ENCODE measurements around the gene PDE2A. TPM values are rescaled to one million over a fixed set of nuclear protein-coding genes. Genes with fewer than 3 reads are reported as not detected.

Gene PDE2A
- total and polyA plus RNA-seq, 3 donors from 2014 or later: 14.1 to 20.6 (median 15.2) TPM

- Histone ChIP-seq H3K4me1 (peaks cover 6% of the 10 kb centered on the region), H3K27me3 (no peaks in the 10 kb centered on the region), H3K9me3 (no peaks in the 10 kb centered on the region), H3K36me3 (ENCODE audit: low read depth, missing control alignments) (no peaks in the 10 kb centered on the region), H3K4me3 (no peak overlapping the region), H3K27ac (no peak overlapping the region)
- TF ChIP-seq CTCF (IDR thresholded peaks at IDR 0.05) (no peak), POLR2A (IDR thresholded peaks at IDR 0.05) (no peak)
- no peak for DNase-seq
- WGBS, 2 donors: 86 to 87% methylated on average over 2 of the region's 2 CpGs
- intact Hi-C loops (cut with DNase I; ENCODE audit: low total_unique reads): no loop called here
Measured at GRCh38 chr11:72637198-72637597, 37.0 kb downstream of the PDE2A start.

- H3K4me1 ChIP-seq: no peaks in the 10 kb centered on the region
- no peaks in the 10 kb centered on the region for H3K27me3 ChIP-seq
- DNase-seq: no peak
- 79 to 81% methylated on average over 3 of the region's 3 CpGs for WGBS, 2 donors
- H3K9me3 ChIP-seq: no peaks in the 10 kb centered on the region
- no peak overlapping the region for H3K27ac ChIP-seq
- no peaks in the 10 kb centered on the region for H3K36me3 ChIP-seq (ENCODE audit: low read depth, missing control alignments)
- H3K4me3 ChIP-seq: no peak overlapping the region
- intact Hi-C loops (cut with DNase I; ENCODE audit: low total_unique reads): no loop called here
- TF ChIP-seq CTCF (IDR thresholded peaks at IDR 0.05) (no peak), POLR2A (IDR thresholded peaks at IDR 0.05) (no peak)
Measured at GRCh38 chr11:72636376-72636775, 37.8 kb downstream of the PDE2A start.

- WGBS, 2 donors: 81 to 97% methylated on average over 3 to 6 of the region's 6 CpGs
- intact Hi-C loops (cut with DNase I; ENCODE audit: low total_unique reads): no loop called here
- Histone ChIP-seq H3K4me3 (no peak overlapping the region), H3K36me3 (ENCODE audit: low read depth, missing control alignments) (no peaks in the 10 kb centered on the region), H3K9me3 (no peaks in the 10 kb centered on the region), H3K4me1 (no peaks in the 10 kb centered on the region), H3K27ac (no peak overlapping the region), H3K27me3 (no peaks in the 10 kb centered on the region)
- TF ChIP-seq POLR2A (IDR thresholded peaks at IDR 0.05) (no peak), CTCF (IDR thresholded peaks at IDR 0.05) (no peak)
- no peak for DNase-seq
Measured at GRCh38 chr11:72635933-72636332, 38.3 kb downstream of the PDE2A start.

GRCh38 chr11:72635309-72635915 lies 38.8 kb downstream of the PDE2A start:
- intact Hi-C loops (cut with DNase I; ENCODE audit: low total_unique reads): no loop called here
- WGBS, 2 donors: 85 to 89% methylated on average over 9 of the region's 9 CpGs
- Histone ChIP-seq H3K4me1 (no peaks in the 10 kb centered on the region), H3K9me3 (no peaks in the 10 kb centered on the region), H3K36me3 (ENCODE audit: low read depth, missing control alignments) (no peaks in the 10 kb centered on the region), H3K4me3 (no peak overlapping the region), H3K27me3 (no peaks in the 10 kb centered on the region), H3K27ac (no peak overlapping the region)
- TF ChIP-seq CTCF (IDR thresholded peaks at IDR 0.05): no peak
- TF ChIP-seq POLR2A (IDR thresholded peaks at IDR 0.05): no peak
- DNase-seq: no peak

GRCh38 chr11:72634472-72635095 lies 39.6 kb downstream of the PDE2A start:
- H3K27ac ChIP-seq: no peak overlapping the region
- WGBS, 2 donors: 74 to 85% methylated on average over 7 of the region's 7 CpGs
- DNase-seq: peak; percentile 28

More at GRCh38 chr11:72634472-72635095, 39.6 kb downstream of the PDE2A start:
- Histone ChIP-seq H3K9me3 (no peaks in the 10 kb centered on the region), H3K36me3 (ENCODE audit: low read depth, missing control alignments) (no peaks in the 10 kb centered on the region), H3K4me1 (no peaks in the 10 kb centered on the region), H3K27me3 (no peaks in the 10 kb centered on the region), H3K4me3 (no peak overlapping the region)
- intact Hi-C loops (cut with DNase I; ENCODE audit: low total_unique reads): no loop called here
- TF ChIP-seq CTCF (IDR thresholded peaks at IDR 0.05) (no peak), POLR2A (IDR thresholded peaks at IDR 0.05) (no peak)
